Lower lobe of right lung (tissue), 2 donors: ENCODE results near the gene OTP. TPM values are rescaled to one million over a fixed set of nuclear protein-coding genes. Genes with fewer than 3 reads are reported as not detected.
A peak's percentile ranks its signal among the peaks of the same experiment; 100 is the strongest.

ENCODE experiments used
- ATAC-seq, 2 donors: fragments of 200-7000 bp; cut with Tn5 transposase; one replicate each; pipeline ENCODE4 v1.9.1; 2020 to 2022; ENCODE audit warnings: mild to moderate bottlenecking in 2 of 2, moderate library complexity in 2 of 2
- DNase-seq: peaks from one replicate; pipeline ENCODE4 v3.0.0-alpha.2; 2020
- H3K27ac ChIP-seq: fragments of 200-600 bp; one replicate; pipeline ENCODE4 v1.8.0; 2022
- H3K27me3 ChIP-seq: fragments of 200-600 bp; one replicate; pipeline ENCODE4 v1.8.0; 2022; ENCODE audit warnings: low read depth
- H3K36me3 ChIP-seq: fragments of 200-600 bp; one replicate; pipeline ENCODE4 v1.8.0; 2022; ENCODE audit warnings: mild to moderate bottlenecking
- H3K4me1 ChIP-seq: fragments of 200-600 bp; one replicate; pipeline ENCODE4 v1.8.0; 2022
- H3K4me3 ChIP-seq: fragments of 200-600 bp; one replicate; pipeline ENCODE4 v1.8.0; 2022; ENCODE audit warnings: mild to moderate bottlenecking
- H3K9me3 ChIP-seq: fragments of 200-600 bp; one replicate; pipeline ENCODE4 v1.8.0; 2022
- intact Hi-C: fragments of 100-400 bp; cut with DNase I; formaldehyde crosslinking; loops from one replicate; pipeline ENCODE4 v1.11.0; 2022
- total RNA-seq: library from RNA; stranded (reverse); fragmentation: NEBNext Ultra II Directional; extraction: Animal tissue kit (Norgen Biotek cat#: 25700); gene quantifications from one replicate; pipeline ENCODE4 v1.2.1, GENCODE V29; 2021
- TF ChIP-seq, protein P1 (sequence below): fragments of 200-600 bp; IDR thresholded peaks from one replicate; pipeline ENCODE4 v1.8.0; 2022; ENCODE audit warnings: antibody characterized with exemption, mild to moderate bottlenecking
- donor health status: DM: no; HTN: yes; CAD: no; lungs with severe emphysema.

The OTP gene
- total RNA-seq, 1 donor from 2014 or later, result not detected

DNA sequence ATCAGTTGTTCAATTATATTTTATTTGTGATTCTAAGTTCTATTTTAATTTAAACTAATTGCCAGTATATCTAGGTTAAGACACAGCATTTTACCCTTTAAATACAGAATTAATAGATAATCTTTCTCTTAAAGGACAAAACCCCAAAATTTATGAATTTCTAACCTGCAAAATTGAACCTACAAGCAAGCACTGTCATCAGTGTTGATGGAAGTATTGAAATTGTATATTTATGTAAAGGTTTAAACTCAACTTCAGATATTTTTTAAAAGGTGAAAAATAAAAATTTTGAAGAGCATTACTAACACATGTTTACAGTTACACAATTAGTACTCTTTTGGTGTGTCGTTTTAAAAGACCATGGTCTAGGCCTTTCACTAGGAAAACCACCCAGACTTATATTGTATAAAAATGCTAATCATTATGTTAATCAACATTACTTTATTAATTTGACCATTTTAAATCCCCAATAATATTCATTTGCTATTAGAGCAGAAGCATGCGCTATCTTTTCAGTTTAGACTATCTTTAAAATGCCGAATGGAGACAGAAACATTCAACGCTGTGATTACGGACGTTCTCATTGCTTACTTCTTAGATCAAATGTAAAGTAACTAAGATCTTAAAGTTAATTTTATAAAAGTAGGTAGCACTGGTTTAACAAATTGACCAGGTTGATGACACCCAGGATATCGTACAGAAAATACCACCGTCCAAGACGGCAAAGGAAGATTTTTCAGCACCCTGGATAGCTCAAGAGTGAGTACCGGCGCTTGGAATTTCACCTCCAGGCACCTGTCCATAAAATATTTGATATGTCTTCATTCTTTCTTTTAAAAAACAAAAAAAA lies 3.2 kb downstream of the OTP start:
- peaks cover 100% of the 10 kb centered on the region for H3K27me3 ChIP-seq
- intact Hi-C loops, result no loop called here
- ATAC-seq, result no peak

DNA sequence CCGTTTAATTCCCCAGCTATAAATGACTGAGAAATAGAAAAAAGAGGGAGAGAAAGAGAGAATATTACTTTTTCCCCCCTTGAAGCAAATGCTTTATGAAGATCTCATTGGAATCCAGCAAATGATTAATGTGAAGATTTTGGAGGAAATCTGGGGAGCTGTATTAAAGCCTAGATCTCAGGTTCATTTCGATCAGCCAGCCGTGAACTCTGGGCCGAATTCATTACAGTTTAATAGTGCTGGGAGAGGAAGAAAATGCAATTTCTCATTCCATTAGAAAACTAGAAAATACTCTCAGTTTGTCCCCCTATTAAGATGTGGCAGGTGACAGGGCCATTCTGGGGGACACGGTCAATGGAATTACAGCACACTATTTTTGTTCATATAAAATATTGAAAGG lies 4.8 kb downstream of the OTP start:
- TF ChIP-seq, protein P1, sequence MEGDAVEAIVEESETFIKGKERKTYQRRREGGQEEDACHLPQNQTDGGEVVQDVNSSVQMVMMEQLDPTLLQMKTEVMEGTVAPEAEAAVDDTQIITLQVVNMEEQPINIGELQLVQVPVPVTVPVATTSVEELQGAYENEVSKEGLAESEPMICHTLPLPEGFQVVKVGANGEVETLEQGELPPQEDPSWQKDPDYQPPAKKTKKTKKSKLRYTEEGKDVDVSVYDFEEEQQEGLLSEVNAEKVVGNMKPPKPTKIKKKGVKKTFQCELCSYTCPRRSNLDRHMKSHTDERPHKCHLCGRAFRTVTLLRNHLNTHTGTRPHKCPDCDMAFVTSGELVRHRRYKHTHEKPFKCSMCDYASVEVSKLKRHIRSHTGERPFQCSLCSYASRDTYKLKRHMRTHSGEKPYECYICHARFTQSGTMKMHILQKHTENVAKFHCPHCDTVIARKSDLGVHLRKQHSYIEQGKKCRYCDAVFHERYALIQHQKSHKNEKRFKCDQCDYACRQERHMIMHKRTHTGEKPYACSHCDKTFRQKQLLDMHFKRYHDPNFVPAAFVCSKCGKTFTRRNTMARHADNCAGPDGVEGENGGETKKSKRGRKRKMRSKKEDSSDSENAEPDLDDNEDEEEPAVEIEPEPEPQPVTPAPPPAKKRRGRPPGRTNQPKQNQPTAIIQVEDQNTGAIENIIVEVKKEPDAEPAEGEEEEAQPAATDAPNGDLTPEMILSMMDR, result no peak
- no peak for ATAC-seq
- no peak for DNase-seq
- peaks cover 18% of the 10 kb centered on the region for H3K4me1 ChIP-seq
- peaks cover 98% of the 10 kb centered on the region for H3K27me3 ChIP-seq
- no peak overlapping the region for H3K4me3 ChIP-seq
- intact Hi-C loops, result no loop called here
- H3K36me3 ChIP-seq, result no peaks in the 10 kb centered on the region
- H3K27ac ChIP-seq, result no peak overlapping the region
- H3K9me3 ChIP-seq, result no peaks in the 10 kb centered on the region

More for the DNA sequence above, 3.2 kb downstream of the OTP start:
- Histone ChIP-seq H3K4me1 (peaks cover 20% of the 10 kb centered on the region), H3K9me3 (no peaks in the 10 kb centered on the region), H3K4me3 (no peak overlapping the region), H3K36me3 (no peaks in the 10 kb centered on the region), H3K27ac (no peak overlapping the region)
- TF ChIP-seq, protein P1, result no peak
- no peak for DNase-seq

DNA sequence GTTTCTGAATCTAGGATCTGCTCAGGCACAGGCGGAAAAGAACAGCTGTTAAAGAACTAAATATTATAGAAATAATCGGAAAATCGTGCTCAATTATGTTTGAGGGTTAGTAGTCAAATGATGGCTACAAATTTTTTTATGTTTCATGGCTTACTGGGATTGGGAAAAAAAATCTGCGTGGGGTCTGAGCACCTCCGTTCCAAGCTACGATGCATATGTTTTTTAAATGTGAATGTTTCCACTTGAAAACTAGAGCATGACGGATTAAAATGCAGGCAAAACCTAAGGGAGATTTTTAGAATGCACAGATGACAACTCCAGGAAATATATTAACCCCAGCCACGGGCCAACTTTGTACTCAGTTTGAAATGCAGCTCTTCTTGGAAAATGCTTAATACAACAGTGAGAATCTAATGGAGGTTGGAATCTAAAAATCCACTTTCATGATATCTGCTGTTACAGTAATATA lies 5.3 kb downstream of the OTP start:
- Histone ChIP-seq H3K27ac (no peak overlapping the region), H3K36me3 (no peaks in the 10 kb centered on the region), H3K27me3 (peaks cover 98% of the 10 kb centered on the region), H3K9me3 (no peaks in the 10 kb centered on the region), H3K4me1 (peaks cover 14% of the 10 kb centered on the region), H3K4me3 (no peak overlapping the region)
- ATAC-seq (no peak), DNase-seq (no peak)
- intact Hi-C loops, result no loop called here
- TF ChIP-seq, protein P1, result no peak

DNA sequence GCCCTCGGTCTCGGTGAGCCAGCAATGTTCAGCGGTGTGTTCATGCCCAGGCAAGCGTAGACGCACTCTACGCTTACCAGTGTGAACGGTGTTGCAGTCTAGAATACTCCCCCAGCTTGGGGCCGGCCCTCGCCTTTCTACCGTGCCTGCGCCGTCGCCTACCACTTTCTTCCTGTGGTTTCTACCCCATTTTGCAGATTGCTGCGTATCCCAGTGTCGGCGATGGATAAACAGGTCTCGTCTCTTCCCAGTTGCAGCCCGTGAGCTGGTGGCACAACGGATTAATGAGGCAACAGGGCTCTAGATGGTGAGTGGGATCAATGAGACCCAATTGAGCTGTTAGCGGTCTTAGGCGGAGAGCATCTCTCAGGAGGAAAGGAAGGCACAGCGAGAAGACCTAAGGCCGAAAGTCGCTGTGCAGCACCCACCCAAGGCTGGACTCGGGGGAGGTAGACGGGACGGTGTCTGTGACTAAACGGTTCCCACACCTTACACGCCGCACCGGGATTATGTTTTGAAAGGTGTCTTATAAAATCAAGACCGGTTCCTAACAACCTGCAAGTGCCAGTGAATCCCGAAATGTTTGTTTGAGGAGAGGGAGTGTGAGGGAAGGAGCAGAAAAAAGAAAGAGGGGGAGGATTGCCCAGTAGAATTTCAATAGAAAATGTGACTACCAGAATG lies 5.8 kb downstream of the OTP start:
- H3K4me1 ChIP-seq, result peaks cover 14% of the 10 kb centered on the region
- ATAC-seq (no peak), DNase-seq (no peak)
- H3K36me3 ChIP-seq, result no peaks in the 10 kb centered on the region
- no peaks in the 10 kb centered on the region for H3K9me3 ChIP-seq
- TF ChIP-seq, protein P1, result no peak
- no peak overlapping the region for H3K4me3 ChIP-seq
- H3K27ac ChIP-seq, result no peak overlapping the region
- intact Hi-C loops, result no loop called here
- peaks cover 98% of the 10 kb centered on the region for H3K27me3 ChIP-seq

- H3K4me3 ChIP-seq, result peak overlapping the region; percentile 53
- H3K27ac ChIP-seq, result no peak overlapping the region
- H3K27me3 ChIP-seq, result peaks cover 98% of the 10 kb centered on the region
- TF ChIP-seq, protein P1, result no peak
- peaks cover 14% of the 10 kb centered on the region for H3K4me1 ChIP-seq
- no peaks in the 10 kb centered on the region for H3K9me3 ChIP-seq
- DNase-seq (peak; percentile 56), ATAC-seq (peak; percentile 81 to 89)
- intact Hi-C loops, result no loop called here
- H3K36me3 ChIP-seq, result no peaks in the 10 kb centered on the region
These were observed 8.3 kb downstream of the OTP start for GRCh38 chr5:77630114-77630680.
